Inferior parietal cortex (tissue), 1 donor: ENCODE data around the gene CDYL.

Experiments used
- DNase-seq: peaks from one replicate; pipeline ENCODE4 v3.0.0-alpha.2; 2016; ENCODE audit errors: extremely low spot score

The CDYL gene

GRCh38 chr6:4964675-4965561, 188.7 kb downstream of the CDYL start:
- no peak for DNase-seq

GRCh38 chr6:4965562-4966389, 189.6 kb downstream of the CDYL start:
- no peak for DNase-seq

GRCh38 chr6:4967301-4968030, 191.3 kb downstream of the CDYL start:
- DNase-seq: no peak

- DNase-seq: no peak
These were observed 193.5 kb downstream of the CDYL start for GRCh38 chr6:4969609-4970285.

- no peak for DNase-seq
These were observed 194.7 kb downstream of the CDYL start for GRCh38 chr6:4970739-4971395.

GRCh38 chr6:4971851-4972250, 195.6 kb downstream of the CDYL start:
- DNase-seq: no peak

GRCh38 chr6:4972438-4972837, 196.2 kb downstream of the CDYL start:
- DNase-seq: no peak

GRCh38 chr6:4973415-4973814, 197.2 kb downstream of the CDYL start:
- DNase-seq: no peak

GRCh38 chr6:4973982-4974745, 198.0 kb downstream of the CDYL start:
- no peak for DNase-seq

- DNase-seq: no peak
These were observed 198.8 kb downstream of the CDYL start for GRCh38 chr6:4974962-4975361.

- no peak for DNase-seq
These were observed 199.3 kb downstream of the CDYL start for GRCh38 chr6:4975506-4975905.

GRCh38 chr6:4977468-4977867, 201.3 kb downstream of the CDYL start:
- DNase-seq: no peak

- no peak for DNase-seq
These were observed 203.2 kb downstream of the CDYL start for GRCh38 chr6:4979426-4979825.

GRCh38 chr6:4981761-4982160, 205.6 kb downstream of the CDYL start:
- no peak for DNase-seq

- DNase-seq: no peak
These were observed 207.1 kb downstream of the CDYL start for GRCh38 chr6:4983322-4983721.

GRCh38 chr6:4986999-4987398, 210.8 kb downstream of the CDYL start:
- DNase-seq: no peak

- no peak for DNase-seq
These were observed 211.2 kb downstream of the CDYL start for GRCh38 chr6:4987432-4987831.

- no peak for DNase-seq
These were observed 218.5 kb downstream of the CDYL start for GRCh38 chr6:4994741-4995140.

- no peak for DNase-seq
These were observed 221.7 kb downstream of the CDYL start for GRCh38 chr6:4997862-4998261.

- no peak for DNase-seq
These were observed 223.4 kb downstream of the CDYL start for GRCh38 chr6:4999586-4999985.
